ENCODE measurements around the gene APCDD1L.

Gene APCDD1L

DNA sequence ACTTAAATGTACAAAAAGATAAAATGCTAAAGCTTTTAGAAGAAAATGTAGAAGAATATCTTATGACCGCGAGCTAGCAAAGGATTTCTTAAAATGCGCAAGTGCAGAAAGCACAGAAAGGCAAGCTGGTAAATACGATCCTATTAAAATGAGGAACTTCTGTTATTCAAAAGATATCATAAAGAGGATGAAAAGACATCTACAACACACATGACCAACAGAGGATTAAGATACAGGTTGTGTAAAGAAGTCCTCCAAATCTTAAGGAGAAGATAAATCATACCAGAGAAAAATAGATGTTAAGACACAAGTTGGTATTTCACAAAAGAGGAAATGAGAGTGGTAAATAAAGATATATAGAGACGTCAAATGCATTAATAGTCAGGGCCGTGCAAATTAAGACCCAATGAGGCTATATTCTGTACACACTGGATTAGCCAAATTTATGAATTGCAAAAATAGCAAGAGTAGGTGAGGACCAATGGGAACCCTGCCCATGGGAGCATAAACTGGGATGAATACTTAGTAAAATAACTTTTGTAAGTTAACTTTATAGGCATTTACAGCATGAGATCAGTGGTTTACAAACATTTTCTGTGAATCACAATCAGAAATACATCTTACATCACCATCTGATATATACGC lies 23.0 kb downstream of the APCDD1L start:
- DNase-seq (ENCODE audit: low read depth in 2 of 2): no peak

DNA sequence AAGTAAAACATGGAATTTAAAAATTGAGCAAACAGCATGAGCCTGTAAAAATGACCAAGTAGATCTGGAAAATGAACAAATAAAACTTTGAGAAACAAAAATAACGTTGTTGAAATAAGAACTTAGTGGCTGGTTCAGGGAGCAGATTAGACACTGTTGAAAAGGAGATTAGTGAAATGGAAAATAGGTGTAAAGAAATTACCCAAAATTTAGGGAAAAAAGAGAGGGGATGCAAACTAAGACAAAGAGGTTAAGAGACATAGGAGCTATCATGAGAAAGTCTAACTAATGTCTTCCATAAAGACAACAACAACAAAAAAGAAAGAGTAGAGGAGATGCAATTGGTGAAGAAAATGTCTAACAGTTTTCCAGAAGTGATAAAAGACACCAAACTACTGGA lies 29.0 kb downstream of the APCDD1L start:
- DNase-seq (ENCODE audit: low read depth in 2 of 2): no peak

DNA sequence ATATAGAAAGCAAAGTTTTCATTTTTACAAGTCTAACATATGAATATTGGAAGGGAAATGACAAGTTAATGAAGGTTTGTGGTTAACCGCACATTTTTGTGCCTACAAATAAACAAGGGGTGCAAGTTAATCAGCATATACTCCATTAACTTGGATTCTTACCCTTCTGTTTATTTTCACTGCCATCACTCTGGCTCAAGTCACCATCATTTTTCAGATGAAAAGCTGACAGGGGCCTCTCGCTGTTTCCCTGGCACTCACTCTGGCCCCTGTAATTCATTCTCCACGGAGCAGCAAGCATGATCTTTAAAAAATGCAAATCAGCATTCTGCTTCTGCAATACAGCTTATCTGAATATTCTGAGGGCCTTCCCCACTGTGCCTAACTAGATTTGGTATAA lies 29.8 kb downstream of the APCDD1L start:
- no peak for DNase-seq (ENCODE audit: low read depth in 2 of 2)

DNA sequence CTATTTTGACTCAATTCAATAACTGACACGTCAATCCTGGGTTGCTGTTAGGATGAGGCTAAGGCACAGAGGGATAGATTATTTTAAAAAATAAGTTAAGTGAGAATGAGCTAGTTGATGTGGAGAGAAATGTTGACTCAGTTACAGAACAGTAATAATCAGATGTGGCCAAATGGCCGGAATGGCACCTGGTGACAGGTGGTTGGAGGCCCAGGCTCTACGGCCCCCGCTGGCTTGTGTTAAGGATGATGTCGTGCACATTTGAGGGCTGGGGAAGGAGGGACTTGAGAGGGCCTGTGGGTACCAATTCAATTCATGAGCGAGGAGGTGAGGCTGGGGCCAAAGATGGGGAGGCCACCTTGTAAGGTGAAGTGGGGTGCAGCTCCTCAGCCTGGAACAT lies 31.7 kb downstream of the APCDD1L start:
- no peak for DNase-seq (ENCODE audit: low read depth in 2 of 2)

DNA sequence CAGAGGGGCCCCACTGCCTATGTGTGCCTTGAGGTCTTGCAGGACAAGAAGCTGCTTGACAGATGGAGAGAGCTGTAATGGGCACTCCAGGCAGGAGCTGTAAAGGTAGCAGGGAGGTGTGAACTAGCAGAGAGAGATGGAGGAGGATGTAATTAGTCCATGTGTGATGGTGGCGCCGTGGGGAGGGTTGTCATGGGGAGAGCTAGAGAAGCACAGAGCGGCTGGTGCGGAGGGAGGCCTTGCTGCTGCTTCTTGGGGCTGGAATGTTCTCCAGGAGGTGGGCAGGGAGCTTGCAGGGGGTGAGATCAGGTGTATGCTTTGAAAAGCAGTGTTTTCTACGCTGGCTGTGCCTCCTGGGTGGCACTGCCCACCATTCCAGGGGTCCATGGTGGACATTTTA lies 32.1 kb downstream of the APCDD1L start:
- no peak for DNase-seq (ENCODE audit: low read depth in 2 of 2)

DNA sequence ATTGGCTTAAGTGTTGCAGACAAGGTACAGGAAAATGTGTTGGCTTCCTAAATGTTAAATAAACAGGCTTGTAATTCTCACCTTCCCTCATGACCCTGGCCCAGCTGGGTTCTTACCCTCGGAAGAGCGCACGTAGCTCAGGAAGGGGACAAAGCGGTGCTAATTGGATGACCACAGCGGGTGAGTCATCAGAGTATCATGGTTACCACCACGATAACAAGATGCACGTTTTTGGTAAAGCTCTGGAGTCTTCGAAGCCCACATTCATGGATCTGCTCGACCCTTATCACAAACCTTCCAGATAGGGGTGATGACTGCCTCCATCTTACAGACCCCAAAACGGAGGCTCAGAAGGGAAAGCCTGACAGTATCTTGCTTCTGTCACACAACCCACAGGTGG lies 32.8 kb downstream of the APCDD1L start:
- no peak for DNase-seq (ENCODE audit: low read depth in 2 of 2)

DNA sequence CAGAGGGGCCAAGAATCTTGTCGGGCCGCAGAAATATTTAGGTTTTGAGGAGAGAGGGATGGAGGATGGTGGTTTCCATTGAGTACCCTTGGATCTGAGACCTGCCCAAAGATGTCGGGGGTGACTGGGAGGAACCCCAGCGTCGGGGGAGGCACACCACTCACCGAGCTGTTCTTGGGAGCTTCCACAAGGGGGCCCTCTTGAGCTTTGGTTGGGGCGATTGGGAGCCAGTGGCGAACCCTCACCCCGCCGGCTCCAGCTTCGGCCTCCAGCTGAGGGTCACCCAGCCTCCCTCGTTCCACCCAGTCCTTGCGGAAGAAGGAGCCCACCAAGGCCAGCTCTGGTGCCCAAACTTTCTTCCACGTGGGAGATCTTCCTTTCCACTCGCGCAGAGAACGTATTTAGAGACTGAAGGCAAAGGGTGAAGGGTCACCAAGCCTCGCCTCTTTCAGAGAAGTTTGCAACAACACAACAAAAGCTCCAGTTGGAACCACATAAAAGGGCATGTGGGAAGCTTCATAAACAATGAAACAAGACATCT lies 33.6 kb downstream of the APCDD1L start:
- DNase-seq (ENCODE audit: low read depth in 2 of 2): no peak

DNA sequence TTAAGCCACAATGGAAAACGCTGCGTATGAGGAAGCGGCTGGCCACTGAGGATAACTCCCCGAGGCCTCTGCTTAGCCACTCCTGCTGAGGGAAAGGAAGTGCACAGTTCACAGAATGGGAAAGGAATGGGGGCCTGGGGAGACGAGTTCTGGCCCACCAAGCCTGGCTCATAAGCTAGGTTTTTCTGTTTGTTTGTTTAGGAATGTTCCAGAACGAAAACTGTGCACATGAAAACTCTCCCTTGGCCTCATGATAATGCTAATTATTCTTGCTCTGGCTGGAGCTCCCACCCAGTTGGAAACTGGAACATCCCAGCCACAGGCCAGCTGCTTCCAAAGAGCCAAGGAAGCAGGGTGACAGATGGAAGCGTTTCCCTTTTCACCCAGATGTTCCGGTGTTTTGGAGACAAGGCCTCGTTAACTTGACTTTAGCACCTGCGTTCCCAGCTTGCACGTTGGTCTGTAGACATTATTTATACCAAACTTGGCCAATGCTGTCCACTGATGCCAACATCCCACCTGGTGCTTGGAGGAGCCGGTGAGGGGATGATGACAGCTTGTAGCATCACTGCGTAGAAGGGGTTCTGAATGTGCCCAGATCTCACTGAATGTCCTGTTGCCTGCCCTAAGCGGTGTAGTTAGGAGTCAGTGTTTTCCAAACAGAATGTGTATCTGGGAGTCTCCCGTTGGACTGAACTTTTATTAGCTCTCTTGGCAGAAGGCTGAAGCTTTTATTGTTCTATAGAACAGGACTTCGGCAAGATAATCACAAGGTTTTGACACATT lies 34.5 kb downstream of the APCDD1L start:
- DNase-seq (ENCODE audit: low read depth in 2 of 2): no peak

DNA sequence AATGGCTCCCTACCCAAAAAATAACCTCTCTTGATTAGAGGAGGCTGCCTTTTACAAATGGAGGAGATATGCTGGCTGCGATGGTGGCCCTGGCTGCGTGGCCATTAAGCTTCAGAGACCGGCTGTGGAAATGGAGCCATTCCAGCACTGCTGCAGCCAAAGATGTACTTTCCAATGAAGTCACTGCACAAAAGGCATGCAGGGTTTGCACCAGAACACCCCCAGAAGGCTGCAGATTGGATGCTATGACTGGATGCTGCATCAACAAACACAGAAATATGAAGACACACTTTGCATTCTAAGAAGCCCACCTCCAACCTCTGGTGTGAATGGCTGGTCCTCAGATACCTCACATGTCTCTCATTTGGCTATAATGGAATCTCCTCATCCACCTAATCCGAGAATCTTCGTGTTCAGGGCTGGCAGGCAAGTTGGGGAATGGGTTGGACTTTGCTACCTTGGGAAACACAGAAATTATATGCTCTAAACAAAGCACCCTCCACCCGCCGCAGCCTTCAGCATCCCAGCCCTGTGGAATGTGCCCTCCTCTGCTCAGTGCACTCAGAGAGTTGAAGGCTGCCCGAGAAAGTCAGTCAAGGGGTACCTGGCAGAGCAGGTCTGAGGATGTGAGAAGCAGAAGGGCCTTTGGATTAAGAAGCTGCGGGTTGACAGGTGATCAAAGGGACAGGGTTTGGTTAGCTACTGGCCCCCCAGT lies 35.3 kb downstream of the APCDD1L start:
- no peak for DNase-seq (ENCODE audit: low read depth in 2 of 2)

DNA sequence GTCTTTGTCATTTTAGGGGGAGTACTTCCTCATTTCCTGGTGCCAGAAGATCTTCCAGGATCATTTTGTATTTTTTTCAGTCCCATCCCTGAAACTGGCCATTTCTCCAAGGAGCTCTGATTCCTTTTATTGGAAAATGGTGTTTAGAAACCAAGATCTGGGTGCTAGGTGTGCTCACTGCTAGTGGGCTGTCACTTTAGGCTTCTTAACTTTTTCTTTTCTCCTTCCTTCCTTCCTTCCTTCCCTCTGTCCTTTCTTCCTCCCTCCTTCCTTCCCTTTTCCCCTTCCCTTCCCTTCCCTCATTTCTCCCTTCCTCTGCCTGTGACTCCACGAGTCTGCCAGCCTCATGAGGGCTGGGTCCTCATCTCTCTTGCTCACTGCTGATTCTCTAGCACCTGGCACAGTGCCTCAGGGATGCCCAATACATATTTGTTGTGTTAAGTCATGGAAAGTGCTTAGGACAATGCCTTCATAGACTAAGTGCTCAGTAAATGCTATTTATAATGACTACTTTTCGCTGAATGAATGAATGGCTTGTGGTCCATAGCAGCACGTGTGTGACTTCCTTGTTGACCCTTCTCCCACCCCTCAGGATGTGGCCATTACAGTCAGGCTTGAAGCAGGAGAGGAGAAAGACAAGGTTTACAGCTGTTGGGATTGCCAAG lies 36.9 kb downstream of the APCDD1L start:
- DNase-seq (ENCODE audit: low read depth in 2 of 2): no peak

DNA sequence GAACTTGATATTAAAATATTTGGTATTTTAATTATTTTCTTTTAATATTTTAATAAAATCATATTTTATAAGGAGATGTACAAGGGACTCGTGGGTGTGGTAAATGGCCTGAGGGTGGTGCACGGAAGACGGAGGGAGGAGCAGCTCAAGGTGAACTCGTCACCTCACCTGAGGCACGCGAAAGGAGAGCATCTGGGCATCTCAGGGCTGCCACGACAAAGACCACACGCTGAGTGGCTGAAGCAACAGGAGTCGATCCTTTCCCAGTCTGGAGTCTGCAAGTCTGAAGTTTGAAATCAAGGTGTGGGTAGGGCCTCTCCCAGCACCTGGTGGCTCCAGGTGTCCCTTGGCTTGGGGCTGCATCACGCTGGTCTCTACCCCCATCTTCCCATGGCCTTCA lies 39.7 kb downstream of the APCDD1L start:
- DNase-seq (ENCODE audit: low read depth in 2 of 2): no peak

DNA sequence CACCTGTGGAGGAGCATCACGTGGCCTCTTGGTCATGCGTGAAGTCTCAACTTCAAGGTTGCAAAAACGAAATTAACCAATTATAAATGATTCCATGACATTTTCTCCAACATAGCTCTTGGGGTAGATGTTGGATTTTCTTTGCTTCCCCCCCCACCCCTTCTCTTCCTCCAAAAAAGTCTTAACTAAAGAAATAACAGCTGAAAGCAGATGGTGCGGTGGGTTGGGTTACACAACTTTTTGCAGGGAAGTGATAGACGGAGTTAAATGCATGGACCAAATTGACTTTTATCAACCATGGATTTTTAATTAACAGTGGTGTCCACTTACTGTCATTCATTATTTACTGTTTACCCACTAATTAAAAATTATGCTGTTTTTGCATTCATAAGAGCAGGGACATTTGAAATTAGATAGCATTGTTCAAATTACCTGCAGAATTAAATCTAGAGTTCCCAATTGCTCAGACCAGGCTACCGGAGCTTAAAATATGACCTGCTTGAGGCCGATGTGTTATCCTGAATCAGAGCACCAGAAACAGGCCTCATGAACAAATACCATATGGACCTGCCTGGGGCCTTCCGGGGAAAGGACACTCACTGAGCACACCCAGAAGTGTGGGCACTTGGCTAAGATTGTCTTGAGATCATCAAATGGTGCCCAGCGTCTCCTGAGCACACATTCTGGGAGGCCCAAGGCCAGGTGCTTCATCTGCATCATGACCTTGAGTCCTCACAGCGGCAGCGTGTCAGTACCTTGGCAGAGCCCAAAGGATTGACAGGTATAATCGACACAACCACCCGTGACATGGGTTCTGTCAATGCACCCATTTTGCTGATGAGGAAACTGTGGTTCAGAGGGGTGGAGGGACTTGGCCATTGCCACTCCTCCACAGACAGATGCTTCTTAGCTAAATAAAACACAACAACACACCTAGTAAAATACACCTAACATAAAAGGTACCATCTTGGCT lies 41.5 kb downstream of the APCDD1L start:
- no peak for DNase-seq (ENCODE audit: low read depth in 2 of 2)

DNA sequence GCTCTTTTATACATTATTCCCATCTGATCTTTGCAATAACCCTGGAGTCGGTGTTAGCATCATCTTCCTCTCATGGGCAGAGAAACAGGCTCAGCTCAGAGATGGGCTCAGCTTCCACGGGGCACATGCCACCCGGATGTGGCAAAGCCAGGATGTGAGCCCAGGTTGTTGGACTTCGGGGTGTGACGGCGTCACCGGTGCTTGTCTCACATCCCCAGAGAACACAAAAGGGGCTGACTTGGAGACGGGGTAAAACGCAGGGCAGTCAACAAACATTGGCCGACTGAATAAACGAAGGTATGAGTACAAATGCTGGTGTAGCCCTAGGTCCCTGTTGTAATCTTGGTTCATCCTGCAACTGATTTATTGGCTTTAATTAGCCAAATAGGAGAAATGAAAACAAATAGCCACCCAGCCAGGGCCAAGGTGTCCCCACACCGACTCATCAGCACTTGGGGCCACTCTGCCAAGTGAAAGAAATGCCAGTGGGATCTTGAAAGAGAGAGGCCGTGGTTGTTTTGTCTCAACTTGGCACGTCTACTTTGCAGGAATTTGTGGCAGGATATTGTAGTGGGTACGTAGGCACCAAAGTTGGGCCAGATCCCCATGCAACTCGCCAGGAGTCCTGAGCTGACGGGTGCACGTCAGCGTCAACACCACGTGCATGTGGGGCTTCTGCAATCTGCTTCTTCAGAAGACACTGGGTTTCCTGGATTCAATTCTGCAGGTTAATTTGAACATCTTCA lies 42.8 kb downstream of the APCDD1L start:
- no peak for DNase-seq (ENCODE audit: low read depth in 2 of 2)

DNA sequence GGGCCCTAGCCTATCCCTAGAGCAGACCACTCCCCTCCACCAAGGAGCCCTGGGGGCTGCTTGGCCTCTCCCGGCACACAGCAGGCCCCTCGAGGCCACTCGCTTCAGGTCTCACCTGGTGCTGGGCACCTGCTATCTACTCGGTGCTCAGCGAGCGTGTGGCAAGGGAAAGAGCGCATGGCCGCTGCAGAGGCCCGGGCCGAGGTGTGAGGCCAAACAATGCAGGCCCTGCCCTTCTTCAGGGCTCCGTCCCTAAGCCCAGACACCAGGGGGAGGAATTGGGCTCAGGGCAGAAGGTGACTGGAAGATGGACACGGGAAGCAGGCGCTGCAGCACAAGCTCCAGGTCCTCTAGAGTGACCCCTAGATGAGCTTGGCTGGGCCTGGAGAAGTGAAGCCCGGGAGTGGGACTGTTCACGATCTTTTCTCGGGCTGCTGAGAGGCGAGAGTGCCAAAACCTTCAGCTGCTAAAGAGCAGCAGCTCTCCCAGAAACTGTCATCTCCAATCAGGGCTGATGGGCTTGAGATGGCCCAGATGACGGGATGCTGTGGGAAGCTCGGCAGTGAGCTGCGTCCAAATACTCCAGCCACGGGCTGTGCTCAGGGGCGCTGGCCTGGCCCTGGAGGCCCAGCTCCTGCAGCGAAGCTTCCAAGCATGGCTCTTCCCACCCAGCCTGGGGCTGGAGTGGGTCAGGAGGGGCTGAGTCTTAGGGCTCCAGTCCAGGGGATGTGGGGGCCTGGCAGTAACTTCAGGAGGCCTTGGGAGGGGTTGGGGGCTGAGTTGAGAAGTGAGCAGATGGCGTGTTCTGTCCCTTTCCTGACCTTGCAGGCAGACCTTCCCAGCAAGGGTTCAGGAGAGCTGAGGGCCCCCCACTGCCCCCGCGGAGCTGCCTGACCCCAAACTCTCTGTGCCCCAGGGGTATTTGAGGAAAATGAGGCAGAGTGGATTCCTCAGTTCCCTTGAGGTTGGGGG lies 43.7 kb downstream of the APCDD1L start:
- peak in 1 of 2 experiments; percentile 21 for DNase-seq (ENCODE audit: low read depth in 2 of 2)

DNA sequence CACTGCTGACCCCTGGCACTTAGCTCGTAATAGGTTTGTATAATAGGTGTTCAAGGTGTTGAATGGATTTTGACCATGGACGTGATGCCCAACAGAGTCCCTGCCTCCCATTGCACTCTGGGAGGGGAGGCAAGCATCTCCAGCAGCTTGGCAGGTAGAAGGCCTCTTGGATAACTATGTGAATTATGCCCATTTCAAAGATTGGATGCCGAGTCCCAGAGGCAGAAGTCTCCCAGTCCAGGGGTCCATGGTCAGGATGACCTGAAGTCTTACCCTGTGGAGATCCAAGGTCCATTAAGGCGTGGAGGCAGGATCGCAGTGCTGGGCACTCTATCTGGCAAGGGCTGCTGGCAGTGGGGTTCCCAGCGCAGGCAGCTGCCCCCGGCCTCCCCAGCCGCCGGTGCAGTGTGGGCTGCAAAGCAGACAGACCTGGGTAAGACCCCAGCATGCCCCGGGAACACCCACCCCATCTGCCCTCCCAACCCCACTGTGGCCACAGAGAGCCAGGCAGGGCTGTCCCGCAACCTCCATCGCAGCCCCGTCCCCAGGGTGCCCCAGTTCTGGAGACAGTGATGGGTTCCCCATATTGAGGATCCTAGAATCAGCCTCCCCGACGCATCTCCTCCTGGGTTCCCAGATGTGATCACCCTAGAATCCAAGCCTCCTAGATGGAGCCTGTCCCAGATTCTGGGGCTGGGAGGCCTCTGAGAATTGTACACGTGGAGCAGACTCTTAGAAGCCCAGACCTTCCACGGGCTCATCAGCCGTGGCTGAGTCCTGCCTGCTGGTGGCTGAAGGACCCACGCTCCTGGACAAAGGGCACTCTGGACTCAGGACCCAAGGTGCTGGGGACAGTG lies 44.6 kb downstream of the APCDD1L start:
- DNase-seq (ENCODE audit: low read depth in 2 of 2): no peak

DNA sequence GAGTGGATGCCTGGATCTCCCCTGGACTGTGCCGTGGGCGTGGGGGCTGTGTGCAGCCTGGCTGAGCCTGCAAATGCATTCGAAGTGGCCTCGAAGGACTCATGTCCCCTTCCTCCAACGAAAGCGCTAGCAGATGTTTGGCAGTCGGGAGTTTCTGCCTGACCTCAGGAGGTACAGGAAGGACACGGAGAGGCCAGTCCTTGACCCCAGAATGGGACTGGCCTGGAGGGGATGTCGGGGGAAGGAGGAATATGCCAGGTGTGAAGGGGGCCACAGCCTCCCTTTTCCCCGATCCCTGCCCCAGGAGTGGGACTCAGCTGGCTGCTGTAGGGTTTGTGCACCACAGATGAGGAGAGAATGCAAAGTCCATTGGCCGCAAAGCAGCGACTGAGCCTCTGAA lies 45.6 kb downstream of the APCDD1L start:
- DNase-seq (ENCODE audit: low read depth in 2 of 2): no peak

DNA sequence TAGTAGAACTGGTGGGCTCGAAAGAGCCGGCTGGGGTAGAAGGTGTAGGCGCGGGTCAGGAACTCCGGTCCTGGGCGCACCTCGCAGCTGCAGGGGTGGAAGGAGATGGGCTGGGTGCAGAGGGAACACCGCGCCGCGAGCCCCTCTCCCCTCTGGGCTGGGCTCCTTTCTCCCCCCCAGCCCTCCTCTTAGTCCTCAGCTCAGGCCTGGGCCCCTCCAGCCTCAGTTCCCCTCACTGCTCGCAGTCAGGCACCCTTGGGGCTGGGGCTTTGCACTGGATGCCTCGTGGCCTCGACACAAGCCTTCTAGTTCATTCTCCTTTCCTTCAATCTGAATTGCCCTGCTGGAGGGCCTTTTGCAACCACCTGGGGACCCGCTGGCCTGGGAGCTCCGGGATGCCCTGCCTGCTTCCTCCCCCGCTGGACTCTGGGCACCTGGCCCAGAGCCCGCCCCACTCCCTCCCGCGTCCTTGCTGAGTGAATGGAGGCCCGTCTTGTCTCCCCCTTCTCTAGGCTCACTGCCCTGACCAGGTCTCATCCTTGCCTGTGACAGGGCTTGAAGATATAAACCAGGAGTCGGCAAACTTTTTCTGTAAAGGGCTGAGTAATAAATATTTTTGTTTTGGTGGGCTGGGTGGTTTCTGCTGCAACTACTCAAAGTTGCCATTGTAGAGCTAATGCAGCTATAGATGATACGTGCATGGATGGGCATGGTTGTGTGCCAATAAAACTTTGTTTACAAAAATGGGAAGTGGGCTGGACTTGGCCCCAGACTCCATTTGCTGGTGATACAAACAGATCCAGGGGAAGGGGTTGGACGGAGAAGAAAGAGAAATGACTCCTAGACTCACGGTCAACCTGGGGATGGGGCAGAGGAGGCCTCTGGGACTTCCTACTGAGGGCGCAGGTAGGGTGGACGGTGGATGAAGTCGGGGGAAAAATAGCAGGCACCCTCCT lies 47.3 kb downstream of the APCDD1L start:
- DNase-seq (ENCODE audit: low read depth in 2 of 2): no peak
